GM10266 (cell line): ENCODE data around the gene KRT26.

ENCODE experiments used
- DNase-seq: peaks from one replicate; pipeline ENCODE4 v3.0.0; 2012; ENCODE audit errors: extremely low spot score
- TF ChIP-seq, protein P1 (sequence below): IDR thresholded peaks from 2 replicates; pipeline ENCODE4 v1.5.1; 2012; ENCODE audit warnings: mild to moderate bottlenecking, low read depth; ENCODE audit not compliant: control insufficient read depth, insufficient read depth; ENCODE audit errors: missing control alignments

Gene KRT26

GRCh38 chr17:40727447-40728231 lies 44.4 kb downstream of the KRT26 start:
- DNase-seq: peak; percentile 33
- TF ChIP-seq, protein P1, sequence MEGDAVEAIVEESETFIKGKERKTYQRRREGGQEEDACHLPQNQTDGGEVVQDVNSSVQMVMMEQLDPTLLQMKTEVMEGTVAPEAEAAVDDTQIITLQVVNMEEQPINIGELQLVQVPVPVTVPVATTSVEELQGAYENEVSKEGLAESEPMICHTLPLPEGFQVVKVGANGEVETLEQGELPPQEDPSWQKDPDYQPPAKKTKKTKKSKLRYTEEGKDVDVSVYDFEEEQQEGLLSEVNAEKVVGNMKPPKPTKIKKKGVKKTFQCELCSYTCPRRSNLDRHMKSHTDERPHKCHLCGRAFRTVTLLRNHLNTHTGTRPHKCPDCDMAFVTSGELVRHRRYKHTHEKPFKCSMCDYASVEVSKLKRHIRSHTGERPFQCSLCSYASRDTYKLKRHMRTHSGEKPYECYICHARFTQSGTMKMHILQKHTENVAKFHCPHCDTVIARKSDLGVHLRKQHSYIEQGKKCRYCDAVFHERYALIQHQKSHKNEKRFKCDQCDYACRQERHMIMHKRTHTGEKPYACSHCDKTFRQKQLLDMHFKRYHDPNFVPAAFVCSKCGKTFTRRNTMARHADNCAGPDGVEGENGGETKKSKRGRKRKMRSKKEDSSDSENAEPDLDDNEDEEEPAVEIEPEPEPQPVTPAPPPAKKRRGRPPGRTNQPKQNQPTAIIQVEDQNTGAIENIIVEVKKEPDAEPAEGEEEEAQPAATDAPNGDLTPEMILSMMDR: no peak

GRCh38 chr17:40726919-40727318 lies 45.1 kb downstream of the KRT26 start:
- TF ChIP-seq, protein P1: peak; percentile 11
- no peak for DNase-seq

DNA sequence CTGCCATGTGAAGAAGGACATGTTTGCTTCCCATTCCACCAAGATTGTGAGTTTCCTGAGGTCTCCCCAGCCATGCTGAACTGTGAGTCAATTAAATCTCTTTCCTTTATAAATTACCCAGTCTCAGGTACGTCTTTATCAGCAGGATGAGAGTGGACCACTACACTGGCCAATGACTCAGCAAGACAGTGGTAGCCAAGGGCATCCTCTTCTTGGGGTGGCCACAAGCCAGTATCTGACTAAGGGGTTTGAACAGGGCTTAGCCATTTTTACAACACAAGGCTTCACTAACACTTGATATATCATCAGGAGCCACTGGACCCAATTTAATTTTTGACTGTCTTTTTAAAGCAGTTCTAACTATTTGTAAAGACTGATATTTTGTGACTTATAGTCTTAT lies 47.3 kb downstream of the KRT26 start:
- TF ChIP-seq, protein P1: no peak
- DNase-seq: no peak

DNA sequence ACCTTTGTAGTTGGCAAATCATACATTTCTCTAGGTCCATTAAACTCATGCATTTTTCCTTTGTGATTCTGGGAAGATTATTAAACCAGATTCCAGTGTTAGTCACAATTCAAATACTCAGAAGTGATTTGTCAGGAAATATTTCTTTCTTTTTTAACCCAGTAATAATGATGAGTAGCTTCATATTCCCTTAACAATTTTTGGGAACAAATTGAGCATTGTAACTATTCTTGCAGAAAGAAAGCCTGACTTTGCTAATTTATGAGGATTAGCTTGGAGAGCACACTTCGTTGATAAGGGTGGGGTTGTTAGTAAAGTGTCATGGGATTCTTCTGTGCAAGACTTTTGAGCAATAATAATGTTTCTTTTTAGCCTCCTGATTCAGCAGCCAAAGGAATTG lies 49.8 kb downstream of the KRT26 start:
- DNase-seq: no peak
- TF ChIP-seq, protein P1: no peak

DNA sequence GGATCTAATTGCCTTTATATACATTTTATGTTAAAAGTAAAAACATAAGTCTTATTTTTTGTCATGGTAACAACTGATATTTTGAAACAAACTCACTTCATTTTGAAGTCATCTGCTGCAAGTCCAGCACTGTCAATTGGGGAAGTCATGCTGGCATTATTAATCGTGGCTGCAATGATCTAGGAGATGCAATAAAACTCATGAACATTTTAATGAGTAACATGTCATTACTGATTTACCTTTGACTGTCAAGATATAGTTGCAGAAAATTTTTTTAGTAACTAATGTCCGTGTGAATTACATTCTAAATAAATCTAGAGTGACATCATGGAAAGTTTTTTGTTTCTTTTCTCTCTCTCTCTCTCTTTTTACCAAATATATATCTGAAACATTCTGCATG lies 51.1 kb downstream of the KRT26 start:
- no peak for DNase-seq
- TF ChIP-seq, protein P1: no peak

DNA sequence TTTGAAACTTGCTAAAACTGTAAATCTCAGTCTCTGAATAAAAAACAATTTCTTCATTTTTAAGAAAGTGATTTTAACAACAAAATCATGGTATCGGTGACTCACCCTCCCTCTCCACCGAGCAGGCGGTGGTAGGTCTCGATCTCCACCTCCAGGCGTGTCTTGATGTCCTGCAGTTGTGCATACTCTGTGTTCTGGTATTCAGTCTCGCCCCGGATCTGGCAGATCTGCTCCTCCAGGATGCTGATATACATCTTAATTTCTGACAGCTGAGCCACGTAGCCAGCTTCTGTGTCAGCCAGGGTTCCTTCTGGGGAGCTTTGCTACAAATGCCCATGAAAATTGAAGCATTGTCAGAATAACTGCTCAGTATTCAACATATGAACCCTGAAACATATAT lies 53.1 kb downstream of the KRT26 start:
- DNase-seq: no peak
- TF ChIP-seq, protein P1: no peak

DNA sequence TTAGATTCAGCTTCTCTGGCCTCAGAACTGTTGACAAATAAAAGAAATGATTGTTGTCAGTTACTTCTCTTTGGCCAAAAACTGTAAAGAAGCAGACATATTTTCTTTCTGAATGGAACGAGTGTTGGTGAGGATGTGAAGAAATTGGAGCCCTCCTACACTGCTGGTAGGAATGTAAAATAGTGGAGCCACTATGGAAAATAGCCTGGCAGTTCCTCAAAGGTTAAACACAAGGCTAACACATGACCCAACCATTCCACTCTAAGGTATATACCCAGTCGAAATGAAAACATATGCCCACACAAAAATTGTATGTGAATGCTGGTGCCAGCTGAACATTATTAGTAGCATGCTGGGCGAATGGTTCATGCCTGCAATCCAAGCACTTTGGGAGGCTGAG lies 54.2 kb downstream of the KRT26 start:
- TF ChIP-seq, protein P1: no peak
- DNase-seq: no peak
